GM21528 (cell line): ENCODE measurements around the gene SCN3B.

ENCODE experiments used
- ATAC-seq: cut with Tn5 transposase; IDR thresholded peaks from one replicate; pipeline ENCODE4 v1.9.1; 2021; ENCODE audit warnings: mild to moderate bottlenecking, moderate library complexity; ENCODE audit not compliant: unreplicated experiment, low FRiP score

Gene SCN3B

GRCh38 chr11:123659965-123660364, 5.5 kb upstream of the SCN3B start:
- ATAC-seq, result peak; percentile 87

- no peak for ATAC-seq
Observed at GRCh38 chr11:123659311-123659710, 4.9 kb upstream of the SCN3B start.

GRCh38 chr11:123653827-123654565, 428 bp downstream of the SCN3B start:
- ATAC-seq, result no peak

GRCh38 chr11:123653483-123653826, 969 bp downstream of the SCN3B start:
- ATAC-seq, result no peak

GRCh38 chr11:123652599-123652998, 1.8 kb downstream of the SCN3B start:
- ATAC-seq, result no peak

GRCh38 chr11:123650901-123651300, 3.5 kb downstream of the SCN3B start:
- ATAC-seq, result no peak

- no peak for ATAC-seq
Observed at GRCh38 chr11:123645286-123645975, 9.0 kb downstream of the SCN3B start.

- ATAC-seq, result no peak
Observed at GRCh38 chr11:123642435-123642834, 12.0 kb downstream of the SCN3B start.

GRCh38 chr11:123641495-123641840, 13.0 kb downstream of the SCN3B start:
- ATAC-seq, result no peak

GRCh38 chr11:123640677-123641494, 13.5 kb downstream of the SCN3B start:
- ATAC-seq, result peak; percentile 86

- no peak for ATAC-seq
Observed at GRCh38 chr11:123640029-123640428, 14.4 kb downstream of the SCN3B start.

- no peak for ATAC-seq
Observed at GRCh38 chr11:123630126-123630608, 24.3 kb downstream of the SCN3B start.

- ATAC-seq, result no peak
Observed at GRCh38 chr11:123628936-123629683, 25.3 kb downstream of the SCN3B start.

GRCh38 chr11:123624974-123625373, 29.4 kb downstream of the SCN3B start:
- ATAC-seq, result no peak

- ATAC-seq, result no peak
Observed at GRCh38 chr11:123622576-123622975, 31.8 kb downstream of the SCN3B start.

- no peak for ATAC-seq
Observed at GRCh38 chr11:123616505-123617198, 37.8 kb downstream of the SCN3B start.

- no peak for ATAC-seq
Observed at GRCh38 chr11:123611698-123612097, 42.7 kb downstream of the SCN3B start.

GRCh38 chr11:123608945-123609344, 45.5 kb downstream of the SCN3B start:
- ATAC-seq, result no peak

- no peak for ATAC-seq
Observed at GRCh38 chr11:123608371-123608770, 46.1 kb downstream of the SCN3B start.

GRCh38 chr11:123607781-123608180, 46.6 kb downstream of the SCN3B start:
- ATAC-seq, result no peak
